K562 (cell line): Measurements from ENCODE around the gene COLQ. TPM values are rescaled to one million over a fixed set of nuclear protein-coding genes. Genes with fewer than 3 reads are reported as not detected.

Source experiments
- CEBPG ChIP-seq, 3 experiments: fragments of 200-800 bp in 1 of 3; sonication (Bioruptor generic) in 1 of 3; sonication (generic) in 1 of 3; formaldehyde crosslinking in 1 of 3; IDR thresholded peaks in 2 of 3; conservative IDR thresholded peaks in 1 of 3; 2 replicates each; pipeline versions ENCODE4 v1.6.1 to v1.8.0; 2016 to 2022; ENCODE audit warnings: missing compliant biosample characterization in 2 of 3, missing genetic modification characterization in 2 of 3, mild to moderate bottlenecking in 1 of 3, missing genetic modification reagents in 1 of 3
- DNMT1 ChIP-seq: fragments of 450-650 bp; IDR thresholded peaks from 2 replicates; pipeline ENCODE4 v1.6.1; 2016; ENCODE audit warnings: antibody characterized with exemption, mild to moderate bottlenecking
- L3MBTL2 ChIP-seq: fragments of 450-650 bp; IDR thresholded peaks from 2 replicates; pipeline ENCODE4 v1.6.1; 2016; ENCODE audit warnings: mild to moderate bottlenecking, moderate library complexity
- MYNN ChIP-seq, 2 experiments: sonication (generic); formaldehyde crosslinking in 1 of 2; IDR thresholded peaks; 2 replicates each; pipeline versions ENCODE4 v1.5.0 to v1.6.1; 2016 to 2020; ENCODE audit warnings: antibody characterized with exemption in 1 of 2, missing genetic modification reagents in 1 of 2
- NCOA2 ChIP-seq, 2 experiments: fragments of 450-650 bp; IDR thresholded peaks; 2 replicates each; pipeline ENCODE4 v1.6.1; 2018; ENCODE audit warnings: mild to moderate bottlenecking in 2 of 2, moderate library complexity in 1 of 2; ENCODE audit not compliant: partially characterized antibody in 2 of 2
- PHB ChIP-seq: fragments of 250-450 bp; sonication (Bioruptor Pico); IDR thresholded peaks from 2 replicates; pipeline ENCODE4 v1.5.0; 2021
- POLR2AphosphoS2 ChIP-seq: IDR thresholded peaks from 2 replicates; pipeline ENCODE4 v1.6.1; 2012; ENCODE audit warnings: low read length, improper control_type of control experiment
- TGIF2 ChIP-seq: sonication (generic); formaldehyde crosslinking; IDR thresholded peaks from 2 replicates; pipeline ENCODE4 v1.8.1; 2022; ENCODE audit warnings: mild to moderate bottlenecking, missing genetic modification reagents, moderate library complexity
- THAP12 ChIP-seq: fragments of 250-450 bp; sonication (Bioruptor Pico); IDR thresholded peaks from 2 replicates; pipeline ENCODE4 v1.9.0; 2021; ENCODE audit warnings: mild to moderate bottlenecking, inconsistent platforms
- ZNF232 ChIP-seq: sonication (generic); formaldehyde crosslinking; IDR thresholded peaks from 2 replicates; pipeline ENCODE4 v1.8.0; 2022; ENCODE audit warnings: mild to moderate bottlenecking, missing genetic modification reagents
- ZNF695 ChIP-seq: fragments of 450-650 bp; formaldehyde crosslinking; IDR thresholded peaks from 2 replicates; pipeline ENCODE4 v1.4.0; 2020; ENCODE audit warnings: mild to moderate bottlenecking, moderate library complexity
- ZNF778 ChIP-seq: fragments of 450-650 bp; formaldehyde crosslinking; IDR thresholded peaks from 2 replicates; pipeline ENCODE4 v1.4.0; 2020; ENCODE audit warnings: mild to moderate bottlenecking, moderate library complexity
- polyA plus RNA-seq, 8 experiments: library from polyadenylated mRNA; depleted of rRNA in 4 of 8; stranded (reverse) in 5 of 8; unstranded in 3 of 8; fragments of >200 nt; fragmentation: Nextera tagmentation in 2 of 8; fragmentation: Illumina TruSeq in 1 of 8; extraction: Ambion mirVana in 2 of 8; extraction: Trizol in 1 of 8; gene quantifications; 2 replicates each; pipeline versions ENCODE4 v1.2.1 to v1.2.3, GENCODE V29; 2011 to 2014; ENCODE audit warnings: inconsistent platforms in 1 of 8, missing spikeins in 1 of 8
- total RNA-seq, 7 experiments: library from RNA; depleted of rRNA in 6 of 7; stranded (reverse); fragments of >200 nt in 6 of 7; fragmentation: Illumina TruSeq in 2 of 7; extraction: Trizol in 2 of 7; gene quantifications; 2 replicates each; pipeline versions ENCODE4 v1.2.1 to v1.2.3, GENCODE V29; 2011 to 2021; ENCODE audit warnings: low replicate concordance in 1 of 7

COLQ gene
- total and polyA plus RNA-seq, 9 of the 15 experiments (the other 6 are each of a cell fraction or from before 2014, with no cell fraction given), result 0.04 to 0.36 (median 0.27) TPM; not detected in 4

DNA sequence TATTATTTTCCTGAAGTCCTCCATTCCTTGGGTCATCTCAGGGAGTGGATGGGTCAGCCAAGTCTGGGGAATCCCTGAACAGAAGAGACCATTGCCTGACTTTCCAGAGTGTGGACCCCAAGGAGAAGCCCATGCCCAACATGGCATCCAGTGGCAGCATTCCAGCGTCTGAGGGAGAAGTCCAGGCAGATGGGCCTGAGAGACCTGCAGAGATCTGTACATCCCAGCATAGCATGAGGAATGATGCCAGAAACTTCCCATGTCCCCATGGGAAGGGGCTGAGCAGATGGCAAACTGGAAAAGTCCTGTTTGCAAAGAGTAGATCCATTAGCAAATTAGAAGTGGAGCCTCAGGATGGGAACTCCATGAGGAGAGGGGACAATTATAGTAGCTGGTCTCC, 17.6 kb upstream of the COLQ start (continued):
- no peak for TF ChIP-seq L3MBTL2
- TF ChIP-seq POLR2AphosphoS2, result no peak
- no peak for TF ChIP-seq TGIF2 (CRISPR knock-in tag)
- TF ChIP-seq ZNF232 (CRISPR knock-in tag), result no peak
- no peak for TF ChIP-seq ZNF778 (CRISPR knock-in tag)
- no peak for TF ChIP-seq THAP12 (CRISPR knock-in tag)
- TF ChIP-seq PHB (CRISPR knock-in tag), result no peak
- no peak for TF ChIP-seq MYNN (IDR thresholded peaks at IDR 0.05)
- TF ChIP-seq MYNN (CRISPR knock-in tag; IDR thresholded peaks at IDR 0.05), result no peak
- TF ChIP-seq CEBPG (CRISPR knock-in tag; IDR thresholded peaks at IDR 0.05), result no peak
- no peak for TF ChIP-seq CEBPG (tag; conservative IDR thresholded peaks at IDR 0.05 in 1 of 2, IDR thresholded peaks at IDR 0.05 in 1 of 2)
- no peak for TF ChIP-seq DNMT1
- no peak for TF ChIP-seq ZNF695 (CRISPR knock-in tag)
- no peak for TF ChIP-seq NCOA2 (IDR thresholded peaks at IDR 0.05; ENCODE audit: partially characterized antibody in 2 of 2)
